Activated gamma-delta T cell (primary cell): Measurements from ENCODE around the gene CRTC1.

Experiments used
- DNase-seq: peaks from one replicate; lab custom pipeline; 2025; lab: John Stamatoyannopoulos, UW

Gene CRTC1

DNA sequence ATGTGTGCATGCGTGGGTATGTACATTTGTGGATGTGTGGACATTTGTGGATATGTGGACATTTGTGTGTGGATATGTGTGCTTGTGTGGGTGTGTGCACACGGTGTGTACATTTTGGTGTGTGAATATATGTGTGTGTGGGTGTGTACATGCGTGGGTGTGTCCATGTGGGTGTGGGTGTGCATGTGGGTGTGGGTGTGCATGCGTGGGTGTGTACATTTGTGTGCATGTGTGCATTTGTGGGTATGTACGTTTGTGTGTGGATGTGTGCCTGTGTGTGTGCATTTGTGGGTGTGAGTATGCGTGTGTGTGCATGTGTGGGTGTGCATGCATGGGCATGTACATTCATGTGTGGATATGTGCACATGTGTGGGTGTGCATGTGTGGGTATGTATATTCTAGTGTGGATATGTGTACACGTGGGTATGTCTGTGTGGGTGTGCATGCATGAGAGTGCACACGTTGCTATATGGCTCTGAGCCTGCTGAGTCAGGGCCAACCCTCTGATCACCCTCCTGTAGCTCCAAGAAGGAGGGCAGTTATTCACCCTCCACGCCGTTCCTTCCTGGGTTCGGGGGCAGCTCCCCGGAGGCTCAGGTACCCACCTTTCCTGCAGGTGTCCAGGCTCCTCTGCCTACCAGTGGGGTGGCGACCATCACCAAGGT is 87.3 kb downstream of the CRTC1 start:
- no peak for DNase-seq

DNA sequence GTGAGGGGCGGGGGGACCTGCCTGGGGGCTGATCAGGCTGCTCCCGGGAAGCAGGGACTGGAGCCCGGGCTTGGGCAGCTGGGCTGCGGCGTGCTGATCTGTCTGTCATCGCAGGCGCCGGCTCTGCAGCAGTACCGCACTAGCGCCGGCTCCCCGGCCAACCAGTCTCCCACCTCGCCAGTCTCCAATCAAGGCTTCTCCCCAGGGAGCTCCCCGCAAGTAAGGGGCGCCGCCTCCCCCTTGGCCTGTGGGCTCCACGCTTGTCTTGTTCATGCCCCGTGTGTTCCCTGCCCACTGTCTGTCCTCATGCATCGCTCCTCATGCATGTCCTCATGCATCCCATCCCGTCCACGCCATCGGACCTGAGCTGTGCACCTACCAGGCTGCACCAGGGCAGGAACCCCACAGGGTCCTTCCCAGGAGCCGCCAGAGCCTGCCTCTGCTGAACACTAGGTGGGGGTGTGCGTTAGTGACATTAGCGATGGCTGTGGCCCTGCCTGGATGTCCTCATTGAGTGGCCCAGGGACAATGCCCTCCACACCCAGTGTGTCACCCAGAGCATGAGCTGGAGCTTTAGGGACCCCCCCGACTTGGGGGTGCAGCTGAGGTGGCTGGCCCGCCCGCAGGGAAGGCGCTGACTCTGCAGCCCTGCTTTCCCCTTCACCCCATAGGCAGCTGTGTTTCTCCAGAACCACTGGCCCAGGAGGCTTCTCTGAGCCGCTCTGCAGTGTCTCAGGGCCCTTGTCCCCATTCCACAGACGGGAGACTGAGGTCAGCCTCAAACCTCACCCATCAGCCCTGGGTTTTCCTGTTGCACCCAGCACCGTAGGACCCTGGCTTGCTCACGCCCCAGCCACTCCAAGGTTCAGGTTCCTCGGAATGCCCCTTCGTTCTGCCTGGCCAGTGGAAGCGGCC is 88.1 kb downstream of the CRTC1 start:
- DNase-seq: no peak

DNA sequence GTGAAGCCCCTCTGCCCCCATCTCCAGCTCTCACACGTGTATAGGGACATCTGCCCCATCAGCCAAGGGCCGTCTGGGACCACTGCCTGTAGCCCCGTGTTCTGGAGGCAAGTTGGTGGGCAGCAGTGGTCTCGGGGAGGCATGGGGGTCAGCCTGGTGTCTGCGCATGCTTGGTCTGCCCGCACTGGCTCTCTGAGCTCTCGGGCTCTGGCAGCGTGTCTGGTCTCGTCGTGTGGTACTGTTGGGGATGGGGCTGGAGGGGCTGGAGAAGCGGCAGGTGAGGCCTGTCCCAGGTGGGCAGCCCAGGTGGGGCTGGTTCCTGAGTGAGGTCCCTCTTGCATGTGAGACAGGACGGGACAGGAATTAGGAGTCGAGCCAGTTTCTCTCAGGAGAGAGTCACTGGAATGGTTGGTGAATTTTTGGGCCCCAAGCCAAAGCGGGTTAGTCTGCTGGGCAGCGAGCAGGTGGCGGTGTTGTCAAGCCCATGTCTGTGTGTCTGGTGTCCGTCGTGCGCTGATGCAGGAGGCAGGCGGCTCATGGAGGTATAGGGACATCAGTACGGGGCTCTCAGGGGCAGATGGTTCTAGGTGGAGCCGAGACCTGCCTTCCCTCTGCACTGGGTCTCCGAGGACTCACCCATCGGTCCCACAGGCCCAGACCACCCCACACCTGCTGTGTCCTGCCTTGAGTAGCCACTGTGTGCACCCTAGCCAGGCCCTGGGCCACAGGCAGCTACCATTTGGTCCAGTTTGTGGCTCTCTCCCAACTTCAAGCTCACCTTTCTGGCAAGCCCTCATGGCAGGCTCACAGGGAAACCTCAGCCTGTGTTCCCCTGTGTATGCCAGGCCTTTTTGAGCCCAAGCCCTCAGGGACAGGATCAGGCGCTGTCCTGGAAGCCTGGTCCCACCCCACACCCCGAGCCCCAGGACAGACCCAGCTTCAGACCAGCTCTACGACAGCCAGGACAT is 89.4 kb downstream of the CRTC1 start:
- no peak for DNase-seq

DNA sequence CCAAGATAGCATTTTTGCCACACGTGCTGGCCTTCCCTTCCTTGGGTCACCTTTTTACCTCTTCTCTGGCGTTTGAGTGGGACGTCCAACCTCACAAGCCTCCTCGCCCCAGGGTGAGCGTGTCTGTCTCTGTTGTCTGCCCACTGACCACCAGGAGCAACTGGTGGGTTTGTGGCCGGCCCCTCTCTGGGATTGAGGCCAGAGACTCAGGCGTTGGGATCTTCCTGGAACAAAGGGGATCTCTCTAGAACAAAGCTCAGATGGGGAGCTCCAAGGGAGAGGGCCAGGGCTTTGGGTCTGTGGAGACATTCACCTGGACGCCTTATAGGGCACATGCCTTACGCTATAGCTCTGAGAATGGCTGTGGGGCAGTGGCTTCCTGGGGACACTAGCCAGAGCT is 90.2 kb downstream of the CRTC1 start:
- DNase-seq: no peak

DNA sequence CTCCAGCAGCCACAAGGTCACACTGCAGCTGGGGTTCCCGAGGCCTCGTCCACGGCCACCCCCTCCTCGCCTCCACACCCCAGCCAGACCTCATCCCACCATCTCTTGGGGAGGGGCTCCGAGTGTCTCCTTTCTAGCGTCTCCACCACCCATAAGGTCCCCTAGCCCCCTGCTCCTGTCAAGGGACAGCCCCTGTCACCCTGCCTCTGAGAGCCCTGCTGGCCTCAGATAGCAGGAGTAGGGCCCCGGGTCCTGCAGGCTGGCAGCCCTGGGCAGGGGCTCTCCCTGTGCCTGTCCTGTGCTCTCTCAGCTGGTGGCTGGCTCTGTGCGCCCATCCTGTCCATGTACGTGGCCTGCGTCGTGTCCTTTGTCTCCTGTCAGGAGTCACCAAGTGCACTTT is 90.6 kb downstream of the CRTC1 start:
- no peak for DNase-seq

DNA sequence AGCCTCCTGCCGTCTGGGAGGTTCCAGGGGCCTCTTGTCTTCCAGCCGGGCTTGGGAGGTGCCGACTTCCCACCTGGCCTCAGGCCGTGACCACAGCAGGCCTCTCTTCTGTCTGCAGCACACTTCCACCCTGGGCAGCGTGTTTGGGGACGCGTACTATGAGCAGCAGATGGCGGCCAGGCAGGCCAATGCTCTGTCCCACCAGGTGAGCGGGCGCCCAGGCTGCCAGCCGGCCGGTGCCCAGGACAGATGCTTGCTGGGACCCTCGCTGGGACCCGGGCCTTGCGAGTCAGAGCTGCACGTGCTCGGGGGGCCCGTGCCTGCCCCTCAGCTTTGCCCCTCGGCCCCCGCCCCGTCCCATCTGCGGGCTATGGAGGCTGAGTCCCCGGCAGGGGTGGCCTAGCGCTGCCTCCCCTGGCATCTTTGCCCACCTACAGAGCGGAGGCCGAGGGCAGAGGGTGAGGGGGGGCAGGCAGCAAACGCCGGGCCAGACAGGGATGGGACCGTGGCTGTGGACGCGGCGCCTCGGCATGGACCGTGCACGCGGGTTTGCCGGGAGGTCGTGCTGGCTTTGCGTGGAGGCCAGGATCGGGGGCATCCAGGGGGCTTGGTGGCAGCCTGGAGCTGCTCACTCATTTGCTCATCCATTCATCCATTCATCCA is 91.4 kb downstream of the CRTC1 start:
- no peak for DNase-seq

DNA sequence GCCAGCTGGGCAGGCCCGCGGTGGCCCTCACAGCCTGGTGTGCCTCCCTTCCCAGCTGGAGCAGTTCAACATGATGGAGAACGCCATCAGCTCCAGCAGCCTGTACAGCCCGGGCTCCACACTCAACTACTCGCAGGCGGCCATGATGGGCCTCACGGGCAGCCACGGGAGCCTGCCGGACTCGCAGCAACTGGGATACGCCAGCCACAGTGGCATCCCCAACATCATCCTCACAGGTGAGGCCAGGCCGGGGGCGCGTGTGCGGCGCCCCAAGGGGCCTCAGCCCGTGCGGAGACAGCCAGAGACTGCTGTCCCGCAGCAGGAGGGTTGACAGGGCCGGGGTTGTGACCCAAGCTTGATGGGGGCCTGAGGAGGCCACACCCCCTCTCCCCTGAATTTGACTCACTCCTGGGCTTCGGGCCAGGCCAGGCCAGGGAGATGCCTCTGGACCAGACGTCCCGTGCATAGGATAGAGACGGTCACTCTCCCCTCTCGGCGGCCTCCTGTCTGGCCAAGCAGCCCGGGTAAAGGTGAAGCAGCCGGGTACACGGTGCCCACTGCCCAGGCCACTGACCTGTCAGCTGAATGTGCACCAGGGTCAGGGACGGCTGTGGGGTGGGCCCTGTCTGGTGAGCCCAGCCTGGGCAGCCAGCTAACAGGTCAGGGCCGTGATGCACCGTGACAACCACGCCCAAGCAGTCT is 92.3 kb downstream of the CRTC1 start:
- DNase-seq: no peak

DNA sequence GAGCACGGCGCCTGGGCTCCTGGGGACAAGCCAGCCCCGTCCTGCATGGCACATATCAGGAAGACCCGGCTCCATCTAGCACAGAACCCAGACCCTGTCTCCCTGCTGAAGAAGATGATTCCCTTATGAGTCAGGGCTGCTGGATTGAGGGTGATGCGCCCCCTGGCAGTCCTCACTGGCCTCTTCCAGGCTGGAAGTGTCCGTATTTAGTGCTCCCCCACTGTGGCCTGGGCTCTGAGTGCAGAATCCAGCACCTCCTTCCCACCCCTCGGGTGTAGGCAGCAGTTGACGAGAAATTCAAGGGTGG is 92.8 kb downstream of the CRTC1 start:
- no peak for DNase-seq

DNA sequence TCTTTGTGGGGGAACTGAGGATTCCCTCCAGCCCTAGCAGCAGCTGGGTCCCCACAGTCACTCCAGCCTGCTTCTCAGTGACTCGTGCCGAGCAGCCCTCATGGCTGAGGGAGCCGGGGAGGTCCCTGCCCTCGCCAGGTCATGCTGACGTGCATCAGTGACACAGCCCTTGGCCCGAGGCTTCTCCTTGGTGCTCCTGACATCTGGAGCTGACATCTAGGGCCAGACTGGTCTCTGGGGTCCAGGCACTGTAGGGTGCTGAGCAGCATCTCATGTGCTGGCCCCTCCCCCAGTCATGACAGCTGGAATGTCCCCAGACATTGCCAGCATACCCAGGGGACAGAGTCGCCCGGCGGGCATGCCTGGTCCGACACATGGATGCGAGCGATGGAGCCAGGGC is 93.3 kb downstream of the CRTC1 start:
- DNase-seq: no peak

DNA sequence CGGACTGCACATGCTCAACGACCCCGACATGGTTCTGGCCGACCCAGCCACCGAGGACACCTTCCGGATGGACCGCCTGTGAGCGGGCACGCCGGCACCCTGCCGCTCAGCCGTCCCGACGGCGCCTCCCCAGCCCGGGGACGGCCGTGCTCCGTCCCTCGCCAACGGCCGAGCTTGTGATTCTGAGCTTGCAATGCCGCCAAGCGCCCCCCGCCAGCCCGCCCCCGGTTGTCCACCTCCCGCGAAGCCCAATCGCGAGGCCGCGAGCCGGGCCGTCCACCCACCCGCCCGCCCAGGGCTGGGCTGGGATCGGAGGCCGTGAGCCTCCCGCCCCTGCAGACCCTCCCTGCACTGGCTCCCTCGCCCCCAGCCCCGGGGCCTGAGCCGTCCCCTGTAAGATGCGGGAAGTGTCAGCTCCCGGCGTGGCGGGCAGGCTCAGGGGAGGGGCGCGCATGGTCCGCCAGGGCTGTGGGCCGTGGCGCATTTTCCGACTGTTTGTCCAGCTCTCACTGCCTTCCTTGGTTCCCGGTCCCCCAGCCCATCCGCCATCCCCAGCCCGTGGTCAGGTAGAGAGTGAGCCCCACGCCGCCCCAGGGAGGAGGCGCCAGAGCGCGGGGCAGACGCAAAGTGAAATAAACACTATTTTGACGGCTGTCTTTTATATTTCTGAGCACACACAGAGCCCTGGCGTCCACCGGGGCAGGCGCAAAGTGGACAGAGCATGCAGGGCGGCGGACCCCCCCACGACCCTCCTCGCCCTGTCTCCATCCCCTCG is 94.0 kb downstream of the CRTC1 start:
- DNase-seq: no peak

DNA sequence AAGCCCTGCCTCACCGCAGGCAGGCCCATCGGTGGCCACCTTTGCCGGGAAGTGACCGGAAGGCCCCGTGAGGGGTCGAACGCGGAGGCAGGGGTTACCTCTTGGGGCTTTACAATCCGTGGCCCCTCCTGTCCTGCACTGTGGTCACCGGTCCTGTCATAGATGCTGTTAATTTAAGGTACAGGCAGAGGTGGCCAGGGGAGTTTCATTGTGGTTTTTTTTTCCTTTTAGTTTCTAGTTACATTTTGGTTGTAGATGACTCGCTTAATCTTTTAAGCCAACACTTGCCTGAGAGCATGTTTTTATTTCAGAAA is 94.6 kb downstream of the CRTC1 start:
- DNase-seq: no peak

DNA sequence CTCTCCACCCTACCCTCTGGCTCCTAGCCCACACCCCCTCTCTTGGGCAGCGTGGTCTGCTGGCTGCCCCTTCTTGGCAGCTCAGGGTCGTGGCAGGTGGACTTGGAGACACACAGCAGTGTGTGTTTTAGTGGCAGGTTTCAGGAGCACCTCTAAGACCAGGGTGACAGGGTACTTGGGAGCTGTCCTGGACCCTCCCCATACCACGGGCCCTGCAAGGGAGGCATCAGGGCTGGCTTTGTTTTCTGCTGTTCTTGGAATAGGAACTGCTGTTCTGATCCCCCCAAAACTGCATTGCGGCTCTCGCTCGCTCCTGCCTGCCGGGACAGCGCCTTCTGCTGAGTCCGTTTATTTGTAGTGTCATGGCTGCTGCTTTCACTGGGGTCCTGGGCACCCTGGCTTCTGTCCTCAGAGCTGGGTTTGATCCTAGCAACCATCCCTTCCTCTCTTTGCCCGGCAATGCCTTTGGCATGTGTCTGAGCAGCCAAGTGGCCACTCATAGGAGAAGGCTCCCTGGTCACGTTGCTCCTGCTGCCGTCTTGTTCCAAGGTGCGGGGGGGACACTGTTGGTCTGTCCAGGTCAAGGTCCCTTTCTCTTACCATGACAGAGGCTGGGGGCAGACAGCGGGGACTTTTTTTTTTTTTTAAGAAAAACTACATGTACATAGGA is 95.5 kb downstream of the CRTC1 start:
- DNase-seq: no peak

DNA sequence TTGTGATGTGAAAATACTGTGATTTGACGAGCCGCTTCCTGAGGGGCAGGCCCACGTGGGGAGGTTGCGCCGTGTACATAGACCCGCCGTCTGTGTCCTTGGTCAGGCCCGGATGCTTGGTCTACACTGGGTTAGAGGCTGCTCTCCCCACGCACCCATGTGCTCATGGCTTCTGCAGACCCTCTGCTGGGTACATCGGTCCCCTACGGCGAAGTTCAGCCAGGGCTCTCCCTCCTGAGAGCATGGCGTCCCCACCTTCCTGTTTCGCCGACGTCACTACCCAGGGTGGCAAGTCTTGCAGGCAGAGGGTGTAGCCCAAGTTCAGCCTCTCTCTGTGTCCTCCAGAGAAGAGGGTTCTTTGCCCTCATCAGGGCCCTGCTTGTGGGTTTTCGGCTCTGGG is 96.6 kb downstream of the CRTC1 start:
- no peak for DNase-seq

DNA sequence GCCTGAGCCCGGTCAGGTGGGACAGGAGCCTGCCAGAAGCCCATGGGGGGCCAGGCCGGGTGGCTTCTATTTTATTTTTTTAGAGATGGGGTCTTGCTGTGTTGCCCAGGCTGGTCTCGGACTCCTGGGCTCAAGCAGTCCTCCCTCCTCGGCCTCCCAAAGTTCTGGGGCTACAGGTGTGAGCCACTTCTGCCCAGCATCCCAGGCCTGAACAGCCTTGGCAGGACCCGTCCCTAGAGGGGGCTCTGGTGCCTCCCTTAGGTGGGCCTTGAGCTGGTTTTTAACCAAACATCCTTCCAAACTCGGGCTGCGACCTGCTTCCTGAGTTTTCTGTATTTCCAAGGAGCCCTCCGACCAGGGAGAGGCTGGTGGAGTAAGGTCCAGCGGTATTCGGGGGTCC is 97.2 kb downstream of the CRTC1 start:
- no peak for DNase-seq

DNA sequence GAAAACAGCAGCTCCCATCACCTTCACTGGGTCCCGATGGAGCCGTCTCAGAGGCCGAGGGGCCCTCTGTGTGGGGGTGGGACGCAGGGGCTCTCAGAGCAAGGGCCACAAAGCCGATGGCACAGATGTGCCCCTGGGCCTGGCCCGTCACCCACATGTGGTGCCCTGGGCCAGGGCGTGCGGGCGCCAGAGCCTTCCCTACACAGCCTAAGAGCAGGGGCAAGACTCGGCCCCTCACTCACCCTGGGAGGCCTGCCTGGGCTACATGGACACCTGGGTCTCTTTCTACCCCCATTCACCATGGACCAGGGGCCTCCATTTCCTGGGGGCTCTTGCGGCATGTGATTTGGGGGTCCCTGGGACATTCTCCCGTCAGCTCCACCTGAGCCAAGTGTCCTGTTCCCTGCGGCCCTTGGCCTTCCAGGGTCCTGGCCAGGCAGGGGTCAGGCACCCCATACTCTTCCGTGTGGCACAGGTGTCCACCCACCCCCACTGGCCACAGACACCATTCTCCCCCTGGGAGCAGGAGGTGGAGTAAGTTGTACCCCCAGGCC is 97.6 kb downstream of the CRTC1 start:
- no peak for DNase-seq

DNA sequence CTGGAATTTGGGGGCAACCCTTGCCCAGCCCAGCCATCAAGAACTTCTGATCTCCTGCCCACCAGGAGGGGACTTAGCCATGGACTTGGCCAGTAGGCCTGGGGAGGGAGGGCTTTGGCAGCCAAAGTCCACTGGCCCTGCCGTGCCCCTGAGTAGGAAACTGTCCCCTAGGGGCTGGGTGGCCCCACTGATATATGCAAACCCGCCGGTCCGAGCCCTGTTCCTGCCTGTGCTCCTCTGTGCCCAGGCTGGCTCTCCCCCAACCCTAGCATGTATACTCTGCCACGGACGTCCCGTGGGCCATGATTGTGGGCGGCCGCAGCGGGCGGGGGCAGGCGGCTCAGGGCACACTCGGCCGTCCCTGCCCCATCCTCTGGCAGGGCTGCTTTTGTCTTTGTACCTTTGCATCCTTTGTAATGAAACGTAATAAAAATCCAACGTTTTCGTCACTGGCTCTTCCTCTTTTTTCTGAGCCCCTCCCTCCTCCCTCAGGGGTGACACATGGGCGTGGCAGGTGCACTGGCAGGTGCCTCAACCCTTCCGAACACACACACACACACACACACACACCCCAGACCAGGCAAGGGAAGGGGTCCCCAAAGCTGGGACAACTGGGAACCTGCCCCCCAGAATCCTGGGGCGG is 98.5 kb downstream of the CRTC1 start:
- DNase-seq: no peak

DNA sequence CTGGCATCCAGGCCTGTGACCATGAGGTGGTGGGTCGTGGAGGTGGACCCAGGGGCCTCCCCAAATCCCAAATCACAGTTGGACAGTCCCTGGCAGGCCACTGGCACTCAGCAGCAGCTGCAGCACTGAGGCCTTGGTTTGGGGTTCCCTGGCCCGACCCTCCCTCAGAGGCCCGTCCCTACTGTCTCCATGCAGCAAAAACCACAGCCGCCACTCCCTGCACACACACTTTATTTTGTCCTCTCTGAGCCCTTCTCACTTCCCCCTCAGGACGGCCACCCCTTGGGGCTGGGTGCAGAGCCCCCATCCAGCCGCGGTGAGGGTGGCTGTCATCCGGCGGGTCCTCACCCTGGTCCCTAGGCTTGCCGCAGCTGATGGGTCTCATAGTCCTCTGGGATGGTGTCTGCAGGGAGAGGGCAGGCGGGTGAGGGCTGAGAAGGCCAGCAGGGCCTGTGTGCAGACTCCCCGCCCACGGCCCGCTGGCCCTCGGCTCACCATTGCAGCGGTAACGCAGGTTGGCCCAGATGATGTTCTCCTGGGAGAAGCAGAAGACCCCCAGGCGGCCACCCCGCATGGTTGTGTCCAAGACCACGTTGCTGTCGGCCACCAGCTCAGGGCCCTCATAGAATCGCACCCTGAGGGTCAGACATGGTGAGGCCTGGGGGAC is 99.2 kb downstream of the CRTC1 start:
- DNase-seq: no peak

DNA sequence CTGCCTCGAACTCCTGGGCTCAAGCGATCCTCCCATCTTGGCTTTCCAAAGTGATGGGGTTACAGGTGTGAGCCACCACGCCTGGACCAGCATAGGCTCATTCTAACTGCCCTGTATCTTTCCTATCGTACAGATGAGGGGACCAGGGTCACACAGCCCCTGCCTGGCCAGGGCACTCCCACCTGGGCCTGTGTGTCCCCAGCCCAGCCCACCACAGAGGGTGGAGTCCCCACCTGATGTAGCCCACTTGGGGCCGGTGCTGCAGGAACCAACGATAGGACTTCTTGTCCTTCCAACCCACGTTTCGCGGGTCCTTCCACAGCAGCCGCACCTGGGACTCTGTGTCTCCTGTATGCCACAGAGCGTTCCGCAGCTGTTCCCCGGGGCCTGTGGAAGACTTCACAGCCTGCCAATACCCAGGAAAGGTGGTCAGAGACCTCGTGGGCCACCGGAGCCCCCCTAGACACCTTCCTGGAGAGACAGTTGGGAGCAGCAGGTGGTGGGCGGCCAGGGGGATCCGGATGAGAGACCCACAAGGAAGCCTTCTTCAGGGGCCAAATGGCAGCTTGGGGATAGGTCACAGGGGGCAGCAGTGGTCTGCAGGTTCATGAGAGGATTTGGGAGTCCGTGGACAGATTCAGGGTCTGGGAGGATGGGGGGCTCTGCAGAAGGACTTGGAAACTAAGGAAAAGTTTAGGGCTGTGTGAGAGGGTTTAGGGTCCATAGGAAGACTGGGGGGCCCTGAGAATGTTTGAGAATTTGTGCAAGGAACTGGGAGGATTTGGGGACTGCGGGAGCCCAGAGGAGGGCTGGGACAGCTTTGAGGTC is 100.7 kb downstream of the CRTC1 start:
- no peak for DNase-seq
